Esophagus squamous epithelium (tissue), 4 donors: ENCODE results near the gene RBBP8.

Source experiments
- CTCF ChIP-seq, 6 experiments: fragments of 450-650 bp in 4 of 6; fragments of 200-600 bp in 2 of 6; sonication (generic) in 2 of 6; IDR thresholded peaks; one replicate each; pipeline ENCODE4 v1.5.1; 2016 to 2019; ENCODE audit warnings: antibody characterized with exemption in 6 of 6, mild to moderate bottlenecking in 4 of 6, moderate library complexity in 4 of 6
- POLR2A ChIP-seq, 4 donors: fragments of 450-650 bp; IDR thresholded peaks; one replicate each; pipeline ENCODE4 v1.6.1; 2017; ENCODE audit warnings: antibody characterized with exemption in 4 of 4, mild to moderate bottlenecking in 4 of 4, moderate library complexity in 3 of 4

GRCh38 chr18:22974707-22975106, 41.6 kb downstream of the RBBP8 start:
- TF ChIP-seq CTCF (IDR thresholded peaks at IDR 0.05) (no peak), POLR2A (IDR thresholded peaks at IDR 0.05) (no peak)
